PC-3 (cell line): ENCODE data around the gene WDFY4. TPM values are rescaled to one million over a fixed set of nuclear protein-coding genes. Genes with fewer than 3 reads are reported as not detected.

Experiments
- ATAC-seq: fragments of 200-7000 bp; cut with Tn5 transposase; 2 replicates; pipeline ENCODE4 v1.9.1; 2020; ENCODE audit warnings: mild to moderate bottlenecking, moderate library complexity
- BruUV-seq: library from RNA; stranded (reverse); fragments of 400-500 nt; replicated peaks from 2 replicates; lab custom pipeline; 2021; lab: Mats Ljungman, UMichigan
- CTCF ChIA-PET: fragments of 300-600 bp; sonication (Branson Sonifier 250); formaldehyde crosslinking; loops from one replicate; lab custom pipeline; 2022; ENCODE audit warnings: antibody characterized with exemption; lab: Charles Lee
- POLR2A ChIA-PET: fragments of 300-600 bp; sonication (Branson Sonifier 250); formaldehyde crosslinking; loops from one replicate; lab custom pipeline; 2022; ENCODE audit warnings: antibody characterized with exemption; ENCODE audit not compliant: unreplicated experiment; lab: Charles Lee
- DNase-seq: peaks from one replicate; pipeline ENCODE4 v3.0.0-alpha.2; 2015
- H2AFZ ChIP-seq: fragments of 300-600 bp; sonication (generic); 2 replicates; pipeline ENCODE4 v1.6.0; 2016; ENCODE audit warnings: antibody characterized with exemption, low read length
- H3F3A ChIP-seq: fragments of 300-600 bp; sonication (generic); one replicate; pipeline ENCODE4 v1.6.0; 2017; ENCODE audit warnings: antibody characterized with exemption, low read length, control low read depth, mild to moderate bottlenecking; ENCODE audit not compliant: unreplicated experiment
- H3K27ac ChIP-seq: fragments of 300-600 bp; sonication (generic); 2 replicates; pipeline ENCODE4 v1.5.1; 2016; ENCODE audit warnings: mild to moderate bottlenecking, low read length
- H3K27me3 ChIP-seq: fragments of 300-600 bp; sonication (generic); 2 replicates; pipeline ENCODE4 v1.6.1; 2016; ENCODE audit warnings: low read length, mixed read lengths
- H3K36me3 ChIP-seq: fragments of 300-600 bp; sonication (generic); 2 replicates; pipeline ENCODE4 v1.6.1; 2016; ENCODE audit warnings: low read depth, mixed run types, low read length, mixed read lengths
- H3K4me1 ChIP-seq: fragments of 300-600 bp; sonication (generic); 2 replicates; pipeline ENCODE4 v1.5.1; 2016; ENCODE audit warnings: low read length; ENCODE audit not compliant: insufficient read depth
- H3K4me2 ChIP-seq: fragments of 300-600 bp; sonication (generic); 2 replicates; pipeline ENCODE4 v1.6.0; 2016; ENCODE audit warnings: low read length
- H3K4me3 ChIP-seq: fragments of 300-600 bp; sonication (generic); 2 replicates; pipeline ENCODE4 v1.5.1; 2016; ENCODE audit warnings: mild to moderate bottlenecking, low read length, mixed read lengths
- H3K79me2 ChIP-seq: fragments of 300-600 bp; sonication (generic); 2 replicates; pipeline ENCODE4 v1.6.1; 2017; ENCODE audit warnings: low read length, mixed read lengths
- H3K9ac ChIP-seq: fragments of 300-600 bp; sonication (generic); 2 replicates; pipeline ENCODE4 v1.6.0; 2016; ENCODE audit warnings: mild to moderate bottlenecking, low read length
- H3K9me2 ChIP-seq: fragments of 300-600 bp; sonication (generic); replicated peaks from 2 replicates; pipeline ENCODE4 v1.6.1; 2016; ENCODE audit warnings: mixed run types, low read length, mixed read lengths
- H3K9me3 ChIP-seq: fragments of 300-600 bp; sonication (generic); 2 replicates; pipeline ENCODE4 v1.6.1; 2016; ENCODE audit warnings: low read length, mixed read lengths
- H4K20me1 ChIP-seq: fragments of 300-600 bp; sonication (generic); 2 replicates; pipeline ENCODE4 v1.6.1; 2016; ENCODE audit warnings: low read length, mixed read lengths
- EZH2 ChIP-seq: fragments of 300-600 bp; sonication (generic); IDR thresholded peaks from one replicate; pipeline ENCODE4 v1.6.1; 2017; ENCODE audit warnings: antibody characterized with exemption, mild to moderate bottlenecking, low read length; ENCODE audit not compliant: unreplicated experiment
- EZH2phosphoT487 ChIP-seq: fragments of 300-600 bp; sonication (generic); IDR thresholded peaks from 2 replicates; pipeline ENCODE4 v1.6.1; 2018; ENCODE audit warnings: mild to moderate bottlenecking, antibody characterized with exemption, low read length, borderline replicate concordance
- intact Hi-C: fragments of 100-400 bp; cut with micrococcal nuclease; formaldehyde crosslinking; loops from 2 replicates; pipeline ENCODE4 v1.9.0; 2023
- total RNA-seq: library from RNA; depleted of rRNA; stranded (reverse); fragments of >200 nt; gene quantifications from 2 replicates; pipeline ENCODE4 v1.2.3, GENCODE V29; 2014
- TF ChIP-seq, protein P1 (sequence below): fragments of 300-600 bp; sonication (generic); conservative IDR thresholded peaks from 2 replicates; pipeline ENCODE4 v1.5.1; 2017; ENCODE audit warnings: antibody characterized with exemption, low read depth, mild to moderate bottlenecking, low read length

WDFY4 gene
- total RNA-seq, 1 experiment from 2014 or later = not detected

DNA sequence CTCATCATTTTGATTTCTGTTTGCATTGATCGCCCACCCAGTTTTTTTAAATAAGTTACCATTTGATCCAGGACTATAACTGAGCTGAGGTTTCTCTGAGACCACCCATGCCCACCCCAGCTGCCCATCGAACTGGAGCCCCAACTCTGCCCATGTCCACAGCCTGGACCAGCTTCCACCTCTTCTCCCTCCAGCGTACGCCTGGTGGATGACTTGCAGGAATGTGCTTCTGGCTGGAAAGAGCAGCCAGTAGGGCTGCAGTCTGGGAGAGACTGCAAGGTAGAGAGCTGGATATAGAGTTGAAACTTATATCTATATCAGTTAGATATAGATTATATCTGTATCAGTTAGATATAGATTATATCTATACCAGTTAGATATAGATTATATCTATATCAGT, 280.8 kb downstream of the WDFY4 start:
- Histone ChIP-seq H3K27me3 (peaks cover 42% of the 10 kb centered on the region), H3K36me3 (no peaks in the 10 kb centered on the region), H3K27ac (no peak overlapping the region), H3K79me2 (no peaks in the 10 kb centered on the region), H3K4me3 (no peak overlapping the region), H4K20me1 (no peaks in the 10 kb centered on the region), H3K4me1 (no peaks in the 10 kb centered on the region), H3K4me2 (no peak overlapping the region), H3K9ac (no peak overlapping the region), H3F3A (no peaks in the 10 kb centered on the region), H3K9me2 (no peaks in the 10 kb centered on the region), H3K9me3 (no peaks in the 10 kb centered on the region), H2AFZ (no peak overlapping the region)
- intact Hi-C loops = no loop called here
- BruUV-seq = no TSS peak
- DNase-seq = no peak
- ChIA-PET POLR2A (no interaction called here), CTCF (no interaction called here)
- TF ChIP-seq, protein P1, sequence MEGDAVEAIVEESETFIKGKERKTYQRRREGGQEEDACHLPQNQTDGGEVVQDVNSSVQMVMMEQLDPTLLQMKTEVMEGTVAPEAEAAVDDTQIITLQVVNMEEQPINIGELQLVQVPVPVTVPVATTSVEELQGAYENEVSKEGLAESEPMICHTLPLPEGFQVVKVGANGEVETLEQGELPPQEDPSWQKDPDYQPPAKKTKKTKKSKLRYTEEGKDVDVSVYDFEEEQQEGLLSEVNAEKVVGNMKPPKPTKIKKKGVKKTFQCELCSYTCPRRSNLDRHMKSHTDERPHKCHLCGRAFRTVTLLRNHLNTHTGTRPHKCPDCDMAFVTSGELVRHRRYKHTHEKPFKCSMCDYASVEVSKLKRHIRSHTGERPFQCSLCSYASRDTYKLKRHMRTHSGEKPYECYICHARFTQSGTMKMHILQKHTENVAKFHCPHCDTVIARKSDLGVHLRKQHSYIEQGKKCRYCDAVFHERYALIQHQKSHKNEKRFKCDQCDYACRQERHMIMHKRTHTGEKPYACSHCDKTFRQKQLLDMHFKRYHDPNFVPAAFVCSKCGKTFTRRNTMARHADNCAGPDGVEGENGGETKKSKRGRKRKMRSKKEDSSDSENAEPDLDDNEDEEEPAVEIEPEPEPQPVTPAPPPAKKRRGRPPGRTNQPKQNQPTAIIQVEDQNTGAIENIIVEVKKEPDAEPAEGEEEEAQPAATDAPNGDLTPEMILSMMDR = no peak
- TF ChIP-seq EZH2phosphoT487 (no peak), EZH2 (no peak)
- no peak for ATAC-seq

DNA sequence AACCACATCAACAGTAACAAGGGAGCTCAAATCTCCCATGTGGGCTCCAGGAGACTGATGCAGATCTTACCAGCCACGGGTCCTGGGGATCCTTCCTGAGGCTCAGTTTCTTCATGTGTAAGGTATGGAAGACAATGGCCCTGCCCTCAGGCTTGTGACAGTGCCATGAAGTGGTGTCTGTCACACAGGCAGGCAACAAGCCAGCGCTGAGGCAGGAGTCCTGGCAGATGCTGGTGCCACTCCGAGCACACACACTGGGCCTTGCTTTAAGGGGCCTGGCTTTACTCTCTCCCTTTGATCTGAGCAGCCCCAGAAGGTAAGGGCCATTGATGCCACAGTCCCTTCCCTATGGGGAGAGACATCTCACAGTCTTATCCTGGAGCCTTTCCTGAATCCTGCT, 283.4 kb downstream of the WDFY4 start:
- Histone ChIP-seq H3K4me1 (no peaks in the 10 kb centered on the region), H3K4me3 (no peak overlapping the region), H3K9me2 (no peaks in the 10 kb centered on the region), H3K4me2 (no peak overlapping the region), H3K9me3 (no peaks in the 10 kb centered on the region), H3K27me3 (peaks cover 43% of the 10 kb centered on the region), H3K36me3 (no peaks in the 10 kb centered on the region), H3K9ac (no peak overlapping the region), H3K27ac (no peak overlapping the region), H3F3A (no peaks in the 10 kb centered on the region), H2AFZ (no peak overlapping the region), H3K79me2 (no peaks in the 10 kb centered on the region), H4K20me1 (no peaks in the 10 kb centered on the region)
- TF ChIP-seq, protein P1 = no peak
- TF ChIP-seq EZH2phosphoT487 (no peak), EZH2 (no peak)
- no TSS peak for BruUV-seq
- DNase-seq (no peak), ATAC-seq (no peak)
- intact Hi-C loops = no loop called here
- POLR2A ChIA-PET = no interaction called here
- CTCF ChIA-PET = no interaction called here

DNA sequence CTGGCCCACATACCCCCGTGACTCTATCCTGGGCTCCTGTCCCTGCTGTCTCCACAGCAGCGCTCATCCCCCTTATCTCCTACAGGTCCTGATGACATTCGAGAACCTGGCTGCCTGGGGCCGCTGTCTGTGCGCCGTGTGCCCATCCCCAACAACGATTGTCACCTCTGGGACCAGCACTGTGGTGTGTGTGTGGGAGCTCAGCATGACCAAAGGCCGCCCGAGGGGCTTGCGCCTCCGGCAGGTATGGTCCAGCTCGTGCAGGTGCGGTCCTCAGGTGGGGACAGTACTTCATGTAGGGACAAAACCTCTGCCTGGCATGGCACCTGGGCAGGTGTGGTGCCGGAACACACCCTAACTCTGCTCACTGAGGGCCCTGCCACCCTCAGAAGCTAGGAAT, 285.4 kb downstream of the WDFY4 start:
- Histone ChIP-seq H3K9me3 (no peaks in the 10 kb centered on the region), H3K9me2 (no peaks in the 10 kb centered on the region), H3F3A (no peaks in the 10 kb centered on the region), H3K4me3 (no peak overlapping the region), H2AFZ (no peak overlapping the region), H4K20me1 (no peaks in the 10 kb centered on the region), H3K79me2 (no peaks in the 10 kb centered on the region), H3K9ac (no peak overlapping the region), H3K27me3 (peaks cover 31% of the 10 kb centered on the region), H3K4me2 (no peak overlapping the region), H3K36me3 (no peaks in the 10 kb centered on the region), H3K27ac (no peak overlapping the region), H3K4me1 (no peaks in the 10 kb centered on the region)
- ATAC-seq (no peak), DNase-seq (no peak)
- ChIA-PET CTCF (no interaction called here), POLR2A (no interaction called here)
- BruUV-seq = no TSS peak
- TF ChIP-seq, protein P1 = no peak
- TF ChIP-seq EZH2phosphoT487 = no peak
- TF ChIP-seq EZH2 = no peak
- intact Hi-C loops = no loop called here
